GM19328 (cell line): Measurements from ENCODE around the gene THY1.
"Not testable (repeated sequence)": the region's sequence is repeated elsewhere in the genome, so short reads cannot be mapped to it uniquely, and the experiment has no call there.

Experiments used
- ATAC-seq: cut with Tn5 transposase; IDR thresholded peaks from one replicate; pipeline ENCODE4 v1.9.1; 2021; ENCODE audit warnings: mild to moderate bottlenecking, moderate library complexity; ENCODE audit not compliant: unreplicated experiment

THY1 gene

GRCh38 chr11:119446434-119446833, 23.5 kb upstream of the THY1 start:
- ATAC-seq: no peak

GRCh38 chr11:119445850-119446249, 22.9 kb upstream of the THY1 start:
- ATAC-seq: no peak

DNA sequence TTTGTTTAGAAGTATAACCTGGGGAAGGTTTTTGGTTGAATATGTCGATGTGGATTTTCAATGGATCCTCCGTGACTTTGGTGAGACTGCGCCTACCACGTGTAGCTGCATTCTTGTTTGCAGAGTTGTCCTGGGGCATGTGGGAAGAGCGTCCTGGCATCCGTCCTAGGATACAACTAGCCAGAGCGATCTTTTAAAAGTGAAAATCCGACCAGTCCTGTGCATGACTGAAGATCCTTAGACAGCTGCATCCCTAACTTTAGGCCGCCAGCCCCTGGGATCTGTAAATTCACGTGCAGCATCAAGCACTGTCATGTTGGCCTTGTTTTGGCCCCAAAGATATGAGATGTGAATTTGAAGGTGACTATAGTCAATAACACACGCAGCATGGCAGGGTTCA, 22.4 kb upstream of the THY1 start:
- ATAC-seq: no peak

DNA sequence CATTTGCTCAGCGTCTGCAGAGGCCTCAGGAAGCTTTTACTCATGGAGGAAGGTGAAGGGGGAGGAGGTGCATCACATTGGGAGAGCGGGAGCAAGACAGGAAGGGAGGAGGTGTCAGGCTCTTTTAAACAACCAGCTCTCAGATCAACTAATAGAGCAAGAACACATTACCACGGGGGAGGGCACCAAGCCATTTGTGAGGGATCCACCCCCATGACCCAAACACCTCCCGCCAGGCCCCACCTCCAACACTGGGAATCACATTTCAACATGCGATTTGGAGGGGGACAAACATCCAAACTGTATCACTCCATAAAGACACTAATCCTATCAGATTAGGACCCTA, 18.9 kb upstream of the THY1 start:
- no peak for ATAC-seq

GRCh38 chr11:119438599-119438998, 15.6 kb upstream of the THY1 start:
- no peak for ATAC-seq

DNA sequence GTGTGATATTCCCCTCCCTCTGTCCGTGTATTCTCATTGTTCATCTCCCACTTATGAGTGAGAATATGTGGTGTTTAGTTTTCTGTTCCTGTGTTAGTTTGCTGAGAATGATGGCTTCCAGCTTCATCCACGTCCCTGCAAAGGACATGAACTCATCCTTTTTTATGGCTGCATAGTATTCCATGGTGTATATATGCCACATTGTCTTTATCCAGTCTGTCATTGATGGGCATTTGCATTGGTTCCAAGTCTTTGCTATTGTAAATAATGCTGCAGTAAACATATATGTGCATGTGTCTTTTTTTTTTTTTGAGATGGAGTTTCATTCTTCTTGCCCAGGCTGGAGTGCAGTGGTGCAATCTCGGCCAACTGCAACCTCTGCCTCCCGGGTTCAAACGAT, 14.5 kb upstream of the THY1 start:
- ATAC-seq: not testable (repeated sequence)

DNA sequence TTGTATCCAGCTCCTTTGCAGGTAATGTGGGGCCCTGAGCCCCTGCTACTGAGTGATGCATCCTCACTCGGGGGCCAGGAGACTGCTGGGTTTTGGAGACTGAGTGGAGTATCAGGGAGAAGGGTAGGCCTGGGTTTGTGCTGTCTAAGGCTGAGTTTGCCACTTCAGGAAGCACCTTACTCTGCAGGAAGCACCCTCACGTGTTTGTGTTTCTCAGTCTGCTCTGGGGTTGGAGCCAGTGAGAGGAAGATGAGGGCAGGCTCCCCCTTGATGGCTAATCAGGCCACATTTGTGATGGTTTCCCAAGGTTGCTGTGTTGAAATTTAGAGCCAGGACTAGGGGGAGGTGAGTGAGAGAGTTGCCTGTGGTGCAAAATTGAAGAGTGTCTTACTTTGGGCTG, 13.7 kb upstream of the THY1 start:
- ATAC-seq: no peak

GRCh38 chr11:119436093-119436492, 13.1 kb upstream of the THY1 start:
- ATAC-seq: no peak

DNA sequence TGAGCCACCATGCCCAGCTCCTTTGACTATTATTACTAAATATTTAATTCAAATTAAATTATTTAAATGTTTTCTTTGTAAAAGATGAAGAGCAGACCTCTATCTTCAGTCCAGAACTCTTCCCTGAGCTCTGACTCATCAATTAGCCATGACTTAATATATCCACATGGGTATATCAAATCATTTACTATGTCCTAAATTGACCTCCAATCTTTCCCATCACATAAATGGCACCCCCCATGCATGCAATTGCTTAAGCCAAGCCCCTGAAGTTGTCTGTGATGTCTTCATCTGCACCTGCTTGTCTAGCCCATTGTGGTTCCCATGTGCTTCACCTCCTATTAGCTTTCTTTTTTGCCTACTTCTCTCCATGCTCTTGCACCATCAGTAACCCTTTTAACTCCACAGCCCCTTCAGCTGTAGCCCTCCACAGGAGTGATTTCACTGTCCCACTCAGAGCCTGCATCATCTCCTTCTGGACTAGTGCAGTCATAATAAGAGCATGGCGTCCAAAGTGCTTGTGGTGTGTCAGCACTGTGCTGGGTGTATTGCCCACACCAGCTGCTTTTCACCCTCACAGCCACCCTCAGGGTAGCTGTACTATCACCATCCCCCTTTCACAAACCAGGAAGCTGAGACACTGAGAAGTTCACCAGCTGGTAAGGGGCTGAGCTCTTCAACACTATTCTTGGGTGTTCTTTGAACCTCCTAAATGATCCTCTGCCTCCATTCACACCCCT, 11.8 kb upstream of the THY1 start:
- ATAC-seq: no peak

GRCh38 chr11:119433358-119433725, 10.4 kb upstream of the THY1 start:
- no peak for ATAC-seq

GRCh38 chr11:119432484-119433357, 9.7 kb upstream of the THY1 start:
- ATAC-seq: no peak

GRCh38 chr11:119431523-119431922, 8.6 kb upstream of the THY1 start:
- ATAC-seq: no peak

GRCh38 chr11:119427279-119427678, 4.3 kb upstream of the THY1 start:
- no peak for ATAC-seq

DNA sequence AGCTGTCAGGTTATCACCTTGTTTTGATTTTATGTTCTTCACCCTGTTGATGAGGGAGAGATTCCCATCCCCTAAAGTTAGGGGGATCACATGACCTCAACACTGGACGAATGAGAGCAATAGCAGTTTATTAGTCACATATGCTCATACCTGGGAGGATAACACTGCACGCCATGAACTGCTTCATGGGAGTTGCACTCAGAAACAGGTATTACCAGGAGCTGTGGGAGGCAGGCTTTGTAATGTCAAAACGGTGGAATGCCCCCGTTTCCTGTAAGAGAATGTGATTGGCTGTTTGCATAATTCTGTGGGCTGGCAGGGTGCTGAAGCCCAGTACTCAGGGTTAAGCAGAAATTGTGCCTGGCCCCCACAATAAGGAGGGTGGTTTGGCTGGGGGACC, 3.2 kb upstream of the THY1 start:
- ATAC-seq: no peak

DNA sequence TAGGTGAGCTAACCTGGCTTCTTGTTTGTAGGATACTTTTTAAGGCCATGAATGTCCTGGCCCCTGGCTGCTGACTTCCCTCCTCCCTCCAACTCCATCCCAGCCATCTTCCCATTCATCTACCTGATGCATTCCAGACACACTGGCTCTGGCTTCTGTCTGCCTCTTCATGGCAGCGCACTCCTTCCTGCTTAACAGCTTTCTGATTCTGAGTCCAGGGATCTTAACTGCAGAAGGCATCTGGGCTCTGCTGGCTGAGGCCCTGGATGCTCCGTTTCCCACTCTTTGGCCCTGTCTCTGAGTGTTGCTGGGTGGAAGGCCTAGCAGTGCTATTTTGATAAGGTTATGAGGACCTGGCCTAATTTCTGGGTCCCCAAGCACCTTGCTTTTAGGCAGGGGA, 1.8 kb upstream of the THY1 start:
- ATAC-seq: no peak

DNA sequence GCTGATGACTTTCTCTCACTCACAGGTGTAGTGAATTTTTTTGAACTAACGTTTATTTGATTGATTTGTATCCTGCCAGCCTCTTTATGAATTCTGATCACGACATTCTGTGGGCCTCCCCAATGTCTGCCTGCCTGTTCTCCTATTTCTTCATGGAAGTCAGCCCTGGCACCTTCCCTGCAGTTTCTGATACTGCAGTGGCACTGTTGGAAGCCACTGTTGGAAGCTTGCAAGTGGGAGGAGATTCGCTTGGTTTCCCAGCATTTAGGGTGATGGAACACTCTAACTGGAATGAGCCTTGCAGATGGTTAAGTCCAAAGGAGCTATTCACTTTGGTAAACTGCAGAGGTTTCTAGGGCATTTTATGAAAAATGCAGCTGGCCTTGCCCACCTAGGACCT, 1.3 kb upstream of the THY1 start:
- no peak for ATAC-seq

DNA sequence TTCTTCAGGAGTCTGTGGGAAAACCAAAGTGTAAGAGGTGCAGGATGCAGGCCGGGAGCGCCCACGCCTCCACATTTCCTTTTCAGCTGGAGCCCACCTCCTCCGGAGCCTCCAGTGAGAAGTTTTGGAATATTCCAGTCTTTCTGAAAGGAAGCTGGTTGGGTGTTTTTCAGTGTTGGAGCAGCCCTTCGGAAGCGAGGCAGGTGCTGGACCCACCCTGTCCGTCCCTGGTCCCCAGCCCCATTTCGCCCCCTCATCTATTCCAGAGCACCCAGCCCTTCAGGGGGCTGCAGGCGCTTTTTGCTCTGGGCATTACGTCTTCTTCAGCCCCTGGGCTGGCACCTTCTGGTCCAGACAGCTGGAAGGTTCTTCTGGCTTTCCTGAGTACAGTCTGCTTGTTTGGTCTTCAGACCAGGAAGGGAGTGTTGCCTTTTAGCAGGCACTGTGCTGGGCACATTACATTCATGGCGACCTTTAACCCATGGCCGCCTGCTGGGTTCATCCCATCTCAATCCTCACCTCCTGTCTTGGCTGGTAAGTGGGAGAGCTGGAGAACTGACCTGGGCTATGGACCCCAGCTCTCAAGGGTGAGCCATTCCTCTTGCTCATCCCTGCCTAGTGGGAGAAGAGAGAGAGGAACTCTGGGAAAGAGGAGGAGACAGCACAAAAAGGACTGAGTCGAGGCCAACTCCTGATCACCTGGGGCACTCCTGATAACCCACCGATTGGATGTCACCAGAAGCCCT, 710 bp upstream of the THY1 start:
- no peak for ATAC-seq

- ATAC-seq: no peak
Measured at GRCh38 chr11:119421941-119422808, 797 bp downstream of the THY1 start.

DNA sequence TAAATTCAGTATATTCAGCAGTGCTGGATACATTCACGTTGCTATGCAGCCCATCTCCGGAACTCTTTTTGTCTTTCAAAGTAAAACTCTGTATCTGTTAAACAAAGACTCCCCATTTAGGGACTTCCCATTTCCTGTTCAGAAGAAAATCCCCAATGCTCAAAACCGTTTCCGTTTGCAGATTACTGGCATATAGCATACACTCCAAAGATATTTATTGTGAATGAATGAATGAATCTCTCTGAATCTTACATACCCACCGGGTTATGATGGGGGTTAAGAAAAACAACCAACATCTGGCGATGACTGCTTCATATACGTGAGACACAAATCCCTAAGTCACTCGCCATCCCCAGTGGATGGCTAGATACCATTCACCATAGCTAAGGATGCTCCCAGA, 1.6 kb downstream of the THY1 start:
- no peak for ATAC-seq

DNA sequence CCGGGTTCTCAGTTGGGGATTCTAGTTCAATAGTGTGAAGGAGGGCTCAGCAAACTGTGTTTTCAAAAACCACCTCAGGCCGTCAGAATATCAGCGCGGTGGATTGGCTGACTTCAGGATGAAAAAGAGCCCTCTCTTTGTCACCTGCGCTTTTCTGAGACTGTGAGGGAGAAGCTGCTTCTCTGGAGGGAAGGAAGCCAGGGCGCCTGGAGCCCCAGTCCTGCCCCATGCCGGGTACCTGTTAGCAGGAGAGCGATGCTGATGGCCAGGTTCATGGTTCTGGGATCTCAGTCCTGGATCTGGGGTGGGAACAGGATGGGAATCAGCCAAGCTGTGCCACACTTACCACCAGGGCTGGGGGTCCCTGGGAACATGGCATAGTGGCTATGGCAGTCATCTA, 2.3 kb downstream of the THY1 start:
- ATAC-seq: no peak
